Adrenal gland (tissue), 12 donors: ENCODE measurements around the gene BRD4. TPM values are rescaled to one million over a fixed set of nuclear protein-coding genes. Genes with fewer than 3 reads are reported as not detected.

Source experiments
- DNase-seq, 7 donors: peaks; one replicate each; pipeline ENCODE4 v3.0.0-alpha.2; 2019 to 2020
- H3K27ac ChIP-seq, 5 donors: fragments of 200-600 bp; sonication (generic) in 4 of 5; 1 replicate in 3 of 5; 2 replicates in 2 of 5; pipeline versions ENCODE4 v1.5.1 to v1.8.0; 2016 to 2020; ENCODE audit warnings: mild to moderate bottlenecking in 1 of 5
- H3K27me3 ChIP-seq: fragments of 200-600 bp; 2 replicates; pipeline ENCODE4 v1.8.0; 2021
- H3K36me3 ChIP-seq, 2 donors: fragments of 200-600 bp; replicated peaks in 1 of 2; 1 replicate in 1 of 2; 2 replicates in 1 of 2; pipeline versions ENCODE4 v1.5.1 to v1.8.0; 2018 to 2022
- H3K4me1 ChIP-seq, 2 donors: fragments of 200-600 bp; replicated peaks in 1 of 2; 1 replicate in 1 of 2; 2 replicates in 1 of 2; pipeline versions ENCODE4 v1.5.1 to v1.8.0; 2018 to 2021
- H3K4me3 ChIP-seq, 4 donors: fragments of 200-600 bp; sonication (generic) in 3 of 4; one replicate each; pipeline ENCODE4 v1.5.1; 2016 to 2018
- H3K9me3 ChIP-seq, 3 donors: fragments of 200-600 bp; sonication (generic) in 1 of 3; replicated peaks in 1 of 3; 1 replicate in 2 of 3; 2 replicates in 1 of 3; pipeline versions ENCODE4 v1.5.1 to v1.8.0; 2016 to 2021
- POLR2A ChIP-seq, 2 donors: fragments of 450-650 bp; IDR thresholded peaks; one replicate each; pipeline ENCODE4 v1.6.1; 2017; ENCODE audit warnings: antibody characterized with exemption in 2 of 2, mild to moderate bottlenecking in 2 of 2, moderate library complexity in 1 of 2
- WGBS, 4 donors: extraction: QIAGEN DNeasy Blood & Tissue Kit in 2 of 4; methylation state at CpG; one replicate each; pipeline versions ENCODE4 v1.1.5 to v1.1.7; 2013 to 2017; 5-methylcytosine and 5-hydroxymethylcytosine counted together
- intact Hi-C, 2 donors: fragments of 100-400 bp; cut with DNase I; formaldehyde crosslinking; loops; one replicate each; pipeline versions ENCODE4 v1.14.1 to v1.15.0; 2022 to 2023
- polyA plus RNA-seq, 3 donors: library from polyadenylated mRNA; stranded (reverse); fragments of 200-250 nt in 2 of 3; fragments of 350-450 nt in 1 of 3; fragmentation: Illumina TruSeq in 1 of 3; extraction: RNeasy Lipid Tissue Mini Kit (QIAGEN cat#74804) in 1 of 3; gene quantifications; one replicate each; pipeline ENCODE4 v1.2.3, GENCODE V29; 2013 to 2014
- total RNA-seq, 9 donors: library from RNA; depleted of rRNA in 4 of 9; stranded (reverse); fragments of >200 nt in 4 of 9; fragments of 120-200 nt in 1 of 9; fragmentation: NEBNext Ultra II Directional in 1 of 9; extraction: Animal tissue kit (Norgen Biotek cat#: 25700) in 1 of 9; gene quantifications; one replicate each; pipeline versions ENCODE4 v1.1.0 to v1.2.4, GENCODE V29; 2013 to 2023
- TF ChIP-seq, protein P1 (sequence below), 6 experiments: fragments of 450-650 bp in 4 of 6; fragments of 200-600 bp in 2 of 6; sonication (generic) in 1 of 6; IDR thresholded peaks; 1 replicate in 5 of 6; 2 replicates in 1 of 6; pipeline versions ENCODE4 v1.5.1 to v1.8.0; 2016 to 2021; ENCODE audit warnings: antibody characterized with exemption in 6 of 6, mild to moderate bottlenecking in 2 of 6, moderate library complexity in 1 of 6
- donor health status: healthy with polysubstance abuse.
- donor health status: Bipolar disorder and iron deficiency.
- donor health status: DM: yes; HTN: yes; CAD: no.
- donor health status: DM: no; HTN: no; CAD: no.
- donor health status: DM: no; HTN: no; CAD: no.
- donor health status: DM: yes; HTN: yes; CAD: no.

The BRD4 gene
- total and polyA plus RNA-seq, 12 donors, result 10.1 to 109 (median 34.9) TPM

DNA sequence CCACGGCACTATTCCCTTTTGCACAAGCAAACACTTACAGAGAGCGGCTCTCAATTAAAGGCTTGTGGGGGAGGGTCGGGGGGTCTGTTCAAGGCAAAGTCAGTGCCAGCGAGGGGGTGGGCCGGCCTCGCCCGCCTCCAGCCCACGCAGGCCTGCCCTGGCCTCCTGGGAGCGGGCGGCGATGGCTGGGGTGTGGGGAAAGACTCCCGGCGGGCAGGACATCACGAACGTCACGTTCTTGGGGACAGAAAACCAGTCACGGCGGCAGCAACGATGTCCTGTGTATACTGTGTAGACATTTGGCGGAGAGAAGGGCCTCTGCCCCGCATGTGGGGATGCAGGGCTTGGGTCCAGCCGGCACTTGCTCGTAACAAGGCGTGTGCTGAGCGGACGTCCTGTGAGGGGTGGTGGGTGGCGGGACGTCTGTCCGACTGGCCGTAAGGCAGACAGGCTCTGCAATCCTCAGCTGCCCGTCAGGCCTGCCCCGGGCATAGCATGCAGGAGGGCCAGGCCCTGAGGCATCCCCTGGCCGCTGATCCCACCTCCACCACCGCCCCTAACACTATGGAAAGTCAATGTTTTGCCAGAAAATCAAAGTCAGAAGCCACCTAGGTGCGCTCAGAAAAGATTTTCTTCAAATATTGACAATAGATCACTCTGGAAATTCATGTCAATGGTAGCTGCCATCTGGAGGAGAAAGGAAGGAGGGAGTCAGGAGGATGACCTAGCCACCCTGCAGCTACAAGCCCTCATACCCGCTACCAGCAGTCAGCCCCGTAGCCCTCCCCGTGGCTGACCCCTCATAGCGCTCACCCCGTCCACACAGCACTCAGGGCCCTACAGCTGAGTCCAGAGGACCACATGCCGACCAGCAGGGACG lies 94.3 kb downstream of the BRD4 start:
- H3K9me3 ChIP-seq, result no peaks in the 10 kb centered on the region
- intact Hi-C loops, result no loop called here
- no peak overlapping the region for H3K27ac ChIP-seq
- TF ChIP-seq, protein P1, sequence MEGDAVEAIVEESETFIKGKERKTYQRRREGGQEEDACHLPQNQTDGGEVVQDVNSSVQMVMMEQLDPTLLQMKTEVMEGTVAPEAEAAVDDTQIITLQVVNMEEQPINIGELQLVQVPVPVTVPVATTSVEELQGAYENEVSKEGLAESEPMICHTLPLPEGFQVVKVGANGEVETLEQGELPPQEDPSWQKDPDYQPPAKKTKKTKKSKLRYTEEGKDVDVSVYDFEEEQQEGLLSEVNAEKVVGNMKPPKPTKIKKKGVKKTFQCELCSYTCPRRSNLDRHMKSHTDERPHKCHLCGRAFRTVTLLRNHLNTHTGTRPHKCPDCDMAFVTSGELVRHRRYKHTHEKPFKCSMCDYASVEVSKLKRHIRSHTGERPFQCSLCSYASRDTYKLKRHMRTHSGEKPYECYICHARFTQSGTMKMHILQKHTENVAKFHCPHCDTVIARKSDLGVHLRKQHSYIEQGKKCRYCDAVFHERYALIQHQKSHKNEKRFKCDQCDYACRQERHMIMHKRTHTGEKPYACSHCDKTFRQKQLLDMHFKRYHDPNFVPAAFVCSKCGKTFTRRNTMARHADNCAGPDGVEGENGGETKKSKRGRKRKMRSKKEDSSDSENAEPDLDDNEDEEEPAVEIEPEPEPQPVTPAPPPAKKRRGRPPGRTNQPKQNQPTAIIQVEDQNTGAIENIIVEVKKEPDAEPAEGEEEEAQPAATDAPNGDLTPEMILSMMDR (IDR thresholded peaks at IDR 0.05), result no peak
- TF ChIP-seq POLR2A (IDR thresholded peaks at IDR 0.05), result no peak
- no peak for DNase-seq
- WGBS, 4 donors, result 87 to 93% (median 91%) methylated on average over 24 to 42 of the region's 42 CpGs
- peaks cover 0 to 64% of the 10 kb centered on the region in 2 donors for H3K36me3 ChIP-seq
- H3K27me3 ChIP-seq, result no peaks in the 10 kb centered on the region
- H3K4me3 ChIP-seq, result no peak overlapping the region
- H3K4me1 ChIP-seq, result no peaks in the 10 kb centered on the region

DNA sequence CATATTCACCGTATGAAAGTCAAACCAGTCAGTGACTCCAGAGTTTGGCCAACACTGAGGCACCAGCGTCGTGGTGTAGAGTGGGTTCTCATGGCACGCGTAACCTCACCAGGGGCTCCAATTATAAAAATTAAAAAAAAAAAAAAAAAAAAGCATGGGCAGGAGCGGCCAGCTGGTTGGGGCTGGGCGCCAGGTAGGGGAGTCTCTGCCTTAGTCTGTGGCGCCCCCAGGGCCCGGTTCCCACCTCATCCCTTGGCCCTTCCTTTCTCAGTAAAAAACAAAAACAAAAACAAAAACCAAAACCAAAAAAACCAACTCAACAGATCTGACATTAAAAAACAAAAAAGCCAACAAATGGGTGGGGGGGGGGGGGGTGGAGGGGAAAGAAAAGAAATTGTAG lies 95.5 kb downstream of the BRD4 start:
- 89 to 98% (median 95%) methylated on average over 9 of the region's 9 CpGs for WGBS, 4 donors
- Histone ChIP-seq H3K4me1 (peaks cover 0 to 7% of the 10 kb centered on the region in 2 donors), H3K9me3 (no peaks in the 10 kb centered on the region), H3K27me3 (peaks cover 5% of the 10 kb centered on the region), H3K4me3 (no peak overlapping the region), H3K36me3 (peaks cover 0 to 56% of the 10 kb centered on the region in 2 donors), H3K27ac (no peak overlapping the region)
- no peak for TF ChIP-seq POLR2A (IDR thresholded peaks at IDR 0.05)
- TF ChIP-seq, protein P1 (IDR thresholded peaks at IDR 0.05), result no peak
- no peak for DNase-seq
- intact Hi-C loops, result no loop called here

DNA sequence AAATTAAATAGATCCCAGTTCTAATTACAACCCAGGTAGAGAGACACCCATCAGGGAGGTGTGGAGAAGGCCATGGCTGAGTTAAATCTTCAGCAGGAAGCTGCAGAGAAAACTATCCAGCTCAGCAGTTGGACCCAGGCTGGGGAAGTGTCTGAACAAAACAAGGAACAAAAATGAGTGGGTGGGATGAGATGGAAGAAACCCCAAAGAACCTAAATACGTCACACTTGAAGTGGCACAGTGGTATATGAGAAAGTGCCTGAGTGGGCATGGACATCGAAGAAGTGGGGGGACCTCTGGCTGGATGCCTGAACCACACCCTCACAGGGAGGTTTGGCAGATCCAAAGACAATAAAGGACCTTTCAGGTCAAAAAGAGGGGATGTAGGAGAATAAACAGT lies 96.6 kb downstream of the BRD4 start:
- Histone ChIP-seq H3K27me3 (peaks cover 6% of the 10 kb centered on the region), H3K4me3 (no peak overlapping the region), H3K27ac (no peak overlapping the region), H3K36me3 (peaks cover 0 to 50% of the 10 kb centered on the region in 2 donors), H3K9me3 (no peaks in the 10 kb centered on the region), H3K4me1 (peaks cover 0 to 8% of the 10 kb centered on the region in 2 donors)
- intact Hi-C loops, result no loop called here
- WGBS, 4 donors, result 73 to 82% (median 80%) methylated on average over 2 of the region's 2 CpGs
- TF ChIP-seq, protein P1 (IDR thresholded peaks at IDR 0.05), result no peak
- TF ChIP-seq POLR2A (IDR thresholded peaks at IDR 0.05), result no peak
- DNase-seq, result no peak

DNA sequence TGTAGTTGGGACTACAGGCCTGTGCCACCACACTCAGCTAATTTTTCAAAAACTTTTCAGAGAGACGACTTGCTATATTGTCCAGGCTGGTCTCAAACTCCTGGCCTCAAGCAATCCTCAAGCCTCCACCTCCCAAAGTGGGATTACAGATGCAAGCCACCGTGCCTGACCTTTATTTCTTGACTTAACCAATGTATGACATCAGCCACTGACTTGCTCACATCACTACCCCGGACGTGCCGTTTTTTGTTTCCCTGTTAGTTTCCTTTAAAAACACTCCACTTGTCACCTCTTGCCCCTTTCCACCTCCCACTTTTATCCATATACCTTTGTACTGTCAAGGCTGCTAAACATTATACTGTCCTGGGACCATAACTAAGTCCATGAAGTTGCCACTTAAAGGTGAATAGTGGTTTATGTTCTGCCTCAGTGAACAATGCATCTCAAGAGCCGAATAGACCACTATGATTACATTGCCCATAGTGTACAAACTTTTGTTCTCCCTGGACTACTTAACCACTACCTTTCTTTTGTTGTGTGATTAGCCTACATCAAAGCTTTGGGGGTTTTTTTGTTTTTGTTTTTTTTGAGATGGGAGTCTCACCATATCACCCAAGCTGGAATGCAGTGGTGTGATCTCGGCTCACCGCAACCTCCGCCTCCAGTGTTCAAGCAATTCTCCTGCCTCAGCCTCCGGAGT lies 97.8 kb downstream of the BRD4 start:
- no peaks in the 10 kb centered on the region for H3K9me3 ChIP-seq
- intact Hi-C loops, result no loop called here
- no peak overlapping the region for H3K27ac ChIP-seq
- 75 to 78% (median 77%) methylated on average over 10 of the region's 10 CpGs for WGBS, 4 donors
- peaks cover 6% of the 10 kb centered on the region for H3K27me3 ChIP-seq
- no peak for TF ChIP-seq POLR2A (IDR thresholded peaks at IDR 0.05)
- TF ChIP-seq, protein P1 (IDR thresholded peaks at IDR 0.05), result no peak
- H3K4me3 ChIP-seq, result no peak overlapping the region
- H3K36me3 ChIP-seq, result peaks cover 0 to 38% of the 10 kb centered on the region in 2 donors
- H3K4me1 ChIP-seq, result peaks cover 0 to 8% of the 10 kb centered on the region in 2 donors
- DNase-seq, result no peak
